Measurements from ENCODE around the gene TENM3.

- TF ChIP-seq, protein P1, sequence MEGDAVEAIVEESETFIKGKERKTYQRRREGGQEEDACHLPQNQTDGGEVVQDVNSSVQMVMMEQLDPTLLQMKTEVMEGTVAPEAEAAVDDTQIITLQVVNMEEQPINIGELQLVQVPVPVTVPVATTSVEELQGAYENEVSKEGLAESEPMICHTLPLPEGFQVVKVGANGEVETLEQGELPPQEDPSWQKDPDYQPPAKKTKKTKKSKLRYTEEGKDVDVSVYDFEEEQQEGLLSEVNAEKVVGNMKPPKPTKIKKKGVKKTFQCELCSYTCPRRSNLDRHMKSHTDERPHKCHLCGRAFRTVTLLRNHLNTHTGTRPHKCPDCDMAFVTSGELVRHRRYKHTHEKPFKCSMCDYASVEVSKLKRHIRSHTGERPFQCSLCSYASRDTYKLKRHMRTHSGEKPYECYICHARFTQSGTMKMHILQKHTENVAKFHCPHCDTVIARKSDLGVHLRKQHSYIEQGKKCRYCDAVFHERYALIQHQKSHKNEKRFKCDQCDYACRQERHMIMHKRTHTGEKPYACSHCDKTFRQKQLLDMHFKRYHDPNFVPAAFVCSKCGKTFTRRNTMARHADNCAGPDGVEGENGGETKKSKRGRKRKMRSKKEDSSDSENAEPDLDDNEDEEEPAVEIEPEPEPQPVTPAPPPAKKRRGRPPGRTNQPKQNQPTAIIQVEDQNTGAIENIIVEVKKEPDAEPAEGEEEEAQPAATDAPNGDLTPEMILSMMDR (conservative IDR thresholded peaks at IDR 0.05): no peak
- TF ChIP-seq EZH2 (IDR thresholded peaks at IDR 0.05; ENCODE audit: low read depth): no peak
These were observed 183.7 kb downstream of the TENM3 start for GRCh38 chr4:182426901-182427300.
